Fibroblast of skin of abdomen (primary cell): ENCODE data around the gene BPI.
"Not testable (repeated sequence)": the region's sequence is repeated elsewhere in the genome, so short reads cannot be mapped to it uniquely, and the experiment has no call there.

Experiments used
- DNase-seq: peaks from one replicate; pipeline ENCODE4 v3.0.0-alpha.2; 2013

The BPI gene

DNA sequence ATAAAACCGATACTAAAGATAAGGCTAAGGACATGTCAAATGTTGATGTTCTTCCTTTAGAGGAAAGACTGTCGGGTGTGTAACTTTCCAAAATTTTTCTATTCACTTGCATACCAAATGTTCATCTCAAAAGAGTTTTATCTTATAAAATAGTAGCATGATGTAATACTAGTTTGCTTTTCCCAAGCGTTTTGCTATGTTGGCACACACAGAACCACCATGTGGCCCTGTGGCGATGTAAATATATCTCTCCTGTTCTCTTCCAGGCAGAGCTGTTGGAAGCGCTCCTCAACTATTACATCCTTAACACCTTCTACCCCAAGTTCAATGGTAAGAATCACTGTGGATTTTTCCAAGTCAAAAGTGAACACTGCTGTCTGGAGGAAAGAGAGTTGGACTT lies 68.8 kb downstream of the BPI start:
- no peak for DNase-seq

DNA sequence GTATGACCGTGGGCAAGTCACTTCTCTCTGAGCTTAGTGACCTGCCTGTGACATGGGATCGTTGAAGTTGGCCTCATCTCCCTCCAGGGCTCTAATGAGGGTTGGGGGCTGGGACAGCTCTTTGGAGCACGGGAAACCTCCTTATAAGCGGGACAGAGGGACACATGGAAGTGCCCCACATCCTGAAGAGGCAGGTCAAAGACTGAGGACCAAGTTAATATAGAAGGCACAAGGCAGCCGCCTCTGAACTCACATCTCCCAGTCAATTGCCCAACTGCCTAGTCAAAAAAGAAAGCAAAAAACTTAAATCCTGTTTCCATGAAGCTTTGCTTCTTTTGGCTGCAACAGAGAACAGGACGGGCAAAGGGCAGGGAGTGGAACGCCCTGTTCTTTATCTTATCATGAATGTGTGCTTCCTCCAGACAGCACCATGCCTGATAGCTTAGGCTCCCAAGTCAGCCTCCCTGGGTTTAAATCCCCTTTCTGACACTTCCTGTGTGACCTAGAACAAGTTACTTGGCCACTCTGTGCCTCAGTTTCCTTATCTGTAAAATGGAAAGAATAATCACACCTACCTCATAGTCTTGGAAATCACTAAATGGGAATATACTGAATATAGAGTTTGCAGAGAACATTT lies 69.4 kb downstream of the BPI start:
- no peak for DNase-seq

DNA sequence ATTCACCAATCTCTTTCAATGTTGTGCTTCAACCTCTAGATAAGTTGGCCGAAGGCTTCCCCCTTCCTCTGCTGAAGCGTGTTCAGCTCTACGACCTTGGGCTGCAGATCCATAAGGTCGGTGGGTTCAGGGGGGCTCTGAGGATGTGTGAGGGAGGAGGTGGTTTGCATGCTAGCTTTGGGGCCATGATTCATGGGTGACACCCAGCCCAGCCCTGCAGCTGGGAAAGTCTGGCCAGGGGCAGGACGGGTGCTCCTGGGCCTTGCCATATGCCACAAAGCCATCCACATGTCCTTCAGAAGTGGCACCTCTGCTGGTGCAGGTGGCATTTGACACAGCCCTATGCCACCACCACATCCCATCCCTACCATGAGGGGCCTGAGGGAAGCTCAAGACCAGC lies 69.9 kb downstream of the BPI start:
- DNase-seq: no peak

DNA sequence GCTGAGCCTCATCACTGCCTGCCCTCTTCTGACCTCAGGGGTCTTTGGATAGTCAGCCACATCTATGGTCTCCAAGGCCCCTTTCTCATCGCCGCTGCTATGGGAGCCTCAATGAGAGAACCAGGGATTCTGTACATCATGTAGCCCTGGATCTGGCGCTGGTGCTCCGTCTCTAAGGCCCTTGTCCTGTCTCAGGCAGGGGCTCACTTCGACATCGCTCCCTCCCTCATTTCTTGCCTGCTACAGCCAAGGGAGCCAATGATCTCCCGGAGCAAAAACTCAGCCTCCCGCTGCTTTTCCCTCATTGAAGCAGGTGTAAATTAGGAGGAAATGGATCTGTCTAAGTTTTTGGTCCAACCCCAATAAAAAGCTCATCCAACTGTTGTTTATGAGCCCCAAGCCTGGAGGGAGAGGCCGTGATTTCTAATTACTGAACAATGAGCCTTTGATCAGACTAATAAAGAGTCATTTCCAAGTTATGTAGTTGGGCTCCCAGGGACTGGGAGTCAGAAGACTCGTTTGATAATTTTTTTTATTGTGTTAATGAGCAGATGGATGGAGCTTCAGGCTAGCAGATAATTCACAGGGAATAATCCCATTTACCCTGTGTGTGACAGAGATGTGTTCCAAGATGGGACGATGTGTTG lies 73.2 kb downstream of the BPI start:
- no peak for DNase-seq

DNA sequence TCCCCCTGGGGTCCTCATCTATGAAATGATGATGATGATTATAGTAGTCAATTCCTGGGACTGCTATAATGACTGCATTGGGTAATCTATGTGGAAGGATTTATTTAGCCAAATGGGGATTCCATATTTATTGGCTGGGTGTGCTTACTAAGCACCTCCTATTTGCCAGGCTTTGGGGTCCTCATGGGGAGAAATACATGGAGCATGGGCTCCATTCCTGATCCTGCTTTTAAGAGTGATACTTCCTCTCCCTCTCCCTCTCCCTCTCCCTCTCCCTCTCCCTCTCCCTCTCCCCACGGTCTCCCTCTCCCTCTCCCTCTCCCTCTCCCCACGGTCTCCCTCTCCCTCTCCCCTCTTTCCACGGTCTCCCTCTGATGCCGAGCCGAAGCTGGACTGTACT lies 73.9 kb downstream of the BPI start:
- not testable (repeated sequence) for DNase-seq

DNA sequence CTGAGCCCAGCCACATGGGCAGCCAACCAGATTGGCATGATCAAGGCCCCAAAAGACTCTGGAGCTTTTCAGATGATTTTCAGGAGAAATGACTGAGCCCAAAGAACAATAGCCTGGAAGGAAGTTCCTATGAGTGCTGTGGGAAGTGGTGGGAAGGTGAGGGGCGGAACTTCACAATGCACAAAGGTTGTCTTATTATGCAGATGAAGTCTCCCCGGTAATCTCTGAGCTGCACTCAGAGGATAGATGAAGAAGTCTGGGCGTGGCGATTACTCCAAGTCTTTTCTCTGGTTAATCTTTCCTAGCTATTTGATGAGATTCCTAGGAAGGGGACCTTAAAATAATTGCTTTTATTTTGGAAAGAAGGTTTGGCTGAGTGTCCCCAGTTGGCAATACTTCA lies 79.2 kb downstream of the BPI start:
- no peak for DNase-seq

DNA sequence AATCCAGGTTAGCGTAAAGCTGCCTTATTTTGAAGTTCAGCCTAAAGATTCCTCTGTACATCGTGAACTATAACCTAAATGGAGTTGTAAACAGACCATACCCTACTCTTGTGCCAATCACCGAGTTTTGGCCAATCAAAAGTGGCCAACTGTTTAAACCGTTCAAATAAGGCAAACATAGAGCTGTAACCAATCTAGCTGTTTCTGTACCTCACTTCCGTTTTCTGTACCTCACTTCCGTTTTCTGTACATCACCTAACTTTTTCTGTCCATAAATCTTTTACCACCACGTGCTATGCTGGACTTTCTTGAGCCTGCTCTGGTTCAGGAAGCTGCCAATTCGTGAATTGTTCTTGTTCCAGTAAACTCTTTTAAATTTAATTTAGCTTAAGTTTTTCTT lies 82.0 kb downstream of the BPI start:
- DNase-seq: no peak

DNA sequence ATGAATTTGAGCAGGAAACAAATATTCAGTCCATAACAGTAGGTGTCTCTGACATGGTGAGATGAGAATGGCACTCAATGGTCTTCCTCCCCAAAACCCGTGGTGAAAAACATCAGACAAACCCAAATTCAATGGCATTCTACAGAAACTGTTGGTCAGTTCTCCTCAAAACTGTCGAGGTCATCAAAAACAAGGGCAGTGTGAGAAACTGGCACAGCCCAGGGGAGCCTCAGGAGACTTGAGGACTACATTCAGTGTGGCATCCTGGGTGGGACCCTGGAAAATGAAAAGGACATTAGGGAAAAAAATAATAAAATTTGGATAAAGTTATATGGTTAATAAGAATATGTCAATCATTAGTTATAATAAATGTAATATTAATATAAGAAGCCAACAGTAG lies 82.9 kb downstream of the BPI start:
- no peak for DNase-seq
